ENCODE measurements around the gene TMCC1.

Gene TMCC1

DNA sequence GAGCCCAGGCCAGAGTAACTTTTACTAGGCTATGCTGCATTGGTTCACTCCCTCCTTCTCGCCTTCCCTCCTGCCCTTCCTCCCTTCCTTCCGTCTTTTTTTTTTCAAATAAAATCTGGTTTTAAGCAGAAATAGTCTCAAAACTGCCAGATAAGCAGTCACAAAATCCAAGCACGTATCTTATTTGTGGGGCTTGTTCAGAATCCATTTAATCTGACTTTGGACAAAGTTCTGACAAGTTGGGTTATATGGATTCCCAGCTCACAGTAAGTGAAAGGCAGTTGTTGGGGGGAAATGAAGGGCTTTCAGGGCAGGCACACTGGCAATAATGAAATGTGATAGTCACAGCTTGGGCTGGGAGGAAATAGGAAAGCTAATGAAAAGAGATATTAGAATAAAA is 255.0 kb downstream of the TMCC1 start:
- no peak for DNase-seq

DNA sequence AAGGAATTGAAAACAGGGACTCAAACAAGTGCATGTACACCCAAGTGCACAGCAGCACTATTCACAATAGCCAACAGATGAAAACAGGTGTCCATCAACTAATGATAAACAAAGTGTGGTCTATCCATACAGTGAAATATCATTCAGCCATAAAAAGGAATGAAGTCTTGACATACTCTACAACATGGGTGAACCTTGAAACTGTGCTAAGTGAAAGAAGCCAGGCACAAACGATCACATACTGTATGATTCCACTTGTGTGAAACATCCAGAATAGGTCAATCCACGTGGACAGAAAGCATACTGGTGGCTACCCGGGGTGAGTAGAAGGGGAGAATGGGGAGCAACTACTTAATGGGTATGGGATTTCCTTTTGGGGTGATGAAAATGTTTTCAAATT is 257.4 kb downstream of the TMCC1 start:
- DNase-seq: no peak

GRCh38 chr3:129635656-129636055 is 257.9 kb downstream of the TMCC1 start:
- DNase-seq: no peak

GRCh38 chr3:129633751-129634481 is 259.6 kb downstream of the TMCC1 start:
- DNase-seq: no peak

DNA sequence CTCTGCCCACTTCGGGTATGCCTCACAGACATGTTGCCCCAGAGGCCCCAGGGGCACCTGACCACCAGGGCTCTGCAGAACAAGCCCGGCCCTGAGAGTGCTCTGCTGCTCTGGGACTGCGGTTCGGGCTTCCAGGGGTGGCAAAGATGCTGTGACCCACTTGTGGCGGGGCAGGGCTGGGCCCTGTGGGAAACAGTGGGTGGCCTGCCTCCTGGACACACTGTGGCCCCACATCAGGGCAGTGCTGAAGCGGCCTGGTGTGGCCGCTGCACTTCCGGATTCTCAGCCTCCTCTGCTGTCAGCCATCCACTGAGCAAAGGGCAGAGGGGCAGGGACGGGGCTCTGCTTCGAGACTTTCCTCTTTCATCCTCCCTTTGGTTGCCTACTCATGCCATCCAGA is 260.5 kb downstream of the TMCC1 start:
- DNase-seq: no peak

DNA sequence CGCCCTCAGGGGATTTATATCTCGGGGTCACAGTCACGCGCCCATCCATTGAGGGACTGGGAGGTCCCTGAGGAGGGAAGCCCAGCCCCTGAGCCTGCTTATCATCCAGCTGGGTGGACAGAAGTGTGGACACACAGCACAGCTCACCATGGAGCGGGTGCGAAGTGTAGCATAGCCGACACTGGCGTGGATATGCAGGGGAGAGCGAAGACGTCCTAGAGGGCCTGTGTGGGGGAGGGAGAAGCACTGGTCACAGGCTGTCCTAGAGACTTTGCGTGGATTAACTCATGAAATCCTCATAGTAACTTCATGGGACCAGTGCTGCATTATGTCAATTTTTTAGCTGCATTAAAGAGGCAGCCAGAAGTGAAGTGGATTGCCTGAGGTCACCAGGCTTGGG is 261.0 kb downstream of the TMCC1 start:
- DNase-seq: no peak

- no peak for DNase-seq
These were observed 261.5 kb downstream of the TMCC1 start for GRCh38 chr3:129632056-129632455.

DNA sequence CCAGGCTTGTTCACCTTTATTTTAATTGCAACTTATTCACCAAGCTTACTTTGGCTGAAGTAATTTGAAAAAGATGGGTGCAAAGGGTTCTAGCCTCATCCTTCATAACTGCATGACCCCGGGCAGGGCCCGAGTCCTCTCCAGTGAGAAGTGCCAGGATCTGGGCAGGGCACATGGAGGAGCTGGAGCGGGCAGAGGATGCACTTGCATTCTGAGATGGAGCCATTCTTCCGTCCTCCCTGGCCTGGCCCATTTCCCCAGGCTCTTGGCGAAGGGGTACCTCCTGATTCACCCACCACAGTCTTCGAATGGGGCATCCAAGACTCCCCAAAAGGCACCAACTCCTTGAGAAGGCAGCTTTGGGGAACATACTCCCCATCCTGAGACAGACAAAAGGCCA is 264.5 kb downstream of the TMCC1 start:
- no peak for DNase-seq

- no peak for DNase-seq
These were observed 265.4 kb downstream of the TMCC1 start for GRCh38 chr3:129628169-129628522.

- DNase-seq: peak; percentile 74
These were observed 266.0 kb downstream of the TMCC1 start for GRCh38 chr3:129627350-129628168.

DNA sequence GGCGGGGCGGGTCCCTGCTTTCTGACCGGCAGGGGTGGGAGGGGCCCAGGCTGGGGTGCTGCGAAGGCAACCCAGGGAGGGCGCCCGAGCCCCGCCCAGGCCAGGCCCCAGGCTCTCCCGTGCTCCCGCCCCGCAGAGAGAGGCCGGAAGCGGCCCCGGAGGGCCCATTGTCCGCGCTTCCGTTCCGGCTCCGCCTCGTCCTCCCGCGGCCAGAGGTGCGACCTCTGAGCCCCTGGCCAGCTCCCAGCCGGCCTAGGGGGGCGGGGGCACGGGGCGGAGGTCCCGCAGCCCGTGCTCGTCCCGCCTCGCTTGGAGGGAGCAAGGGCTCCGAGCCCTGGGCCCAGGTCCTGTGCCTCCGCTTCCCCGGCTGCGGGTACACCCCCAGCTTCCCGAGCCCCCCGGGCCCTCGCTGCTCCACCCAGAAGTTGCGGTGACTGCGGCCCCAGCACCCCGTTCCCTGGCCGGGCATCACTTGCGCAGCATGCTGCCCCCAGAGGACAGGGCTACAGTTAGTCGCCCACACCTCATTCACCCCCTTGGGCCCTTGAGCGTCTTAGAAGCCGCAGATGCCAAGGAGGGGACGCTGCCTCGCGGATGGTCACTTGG is 266.7 kb downstream of the TMCC1 start:
- DNase-seq: peak; percentile 60

DNA sequence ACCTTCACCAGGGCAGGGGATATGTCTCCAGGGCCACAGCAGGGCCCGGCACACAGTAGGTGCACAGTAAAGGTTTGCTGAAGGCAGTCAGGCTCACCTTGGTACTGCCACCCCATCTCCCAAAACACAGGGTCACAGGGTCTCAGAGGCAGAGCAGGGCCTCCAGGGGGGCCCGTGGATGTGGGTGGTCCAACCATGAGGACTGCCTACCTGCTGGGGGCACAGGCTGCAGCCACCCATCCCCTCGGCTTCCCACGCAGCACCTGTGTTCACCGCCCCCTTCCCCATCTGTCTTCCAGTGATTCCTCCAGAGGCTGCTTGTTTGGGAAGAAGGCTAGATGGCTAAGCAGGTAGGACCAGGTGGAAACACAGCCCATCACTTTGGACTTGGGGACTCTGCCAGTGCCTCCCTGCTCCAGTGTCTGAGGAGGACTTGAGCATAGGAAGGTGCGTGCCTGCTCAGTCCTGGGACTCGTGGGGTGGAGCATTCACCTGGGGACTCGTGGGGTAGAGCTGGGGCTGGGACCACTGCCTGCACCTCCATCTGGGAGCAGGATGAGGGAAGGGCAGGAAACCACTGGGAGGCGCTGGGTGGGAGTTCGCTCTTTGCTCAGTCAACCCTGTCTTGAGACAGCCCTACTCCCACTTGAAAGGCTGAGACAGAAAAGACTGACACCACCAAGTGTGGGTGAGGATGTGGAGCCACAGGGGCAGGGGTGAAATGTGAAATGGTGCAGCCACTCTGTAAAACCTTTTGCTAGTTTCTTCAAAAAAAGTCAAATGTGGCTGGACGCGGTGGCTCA is 268.2 kb downstream of the TMCC1 start:
- DNase-seq: no peak

DNA sequence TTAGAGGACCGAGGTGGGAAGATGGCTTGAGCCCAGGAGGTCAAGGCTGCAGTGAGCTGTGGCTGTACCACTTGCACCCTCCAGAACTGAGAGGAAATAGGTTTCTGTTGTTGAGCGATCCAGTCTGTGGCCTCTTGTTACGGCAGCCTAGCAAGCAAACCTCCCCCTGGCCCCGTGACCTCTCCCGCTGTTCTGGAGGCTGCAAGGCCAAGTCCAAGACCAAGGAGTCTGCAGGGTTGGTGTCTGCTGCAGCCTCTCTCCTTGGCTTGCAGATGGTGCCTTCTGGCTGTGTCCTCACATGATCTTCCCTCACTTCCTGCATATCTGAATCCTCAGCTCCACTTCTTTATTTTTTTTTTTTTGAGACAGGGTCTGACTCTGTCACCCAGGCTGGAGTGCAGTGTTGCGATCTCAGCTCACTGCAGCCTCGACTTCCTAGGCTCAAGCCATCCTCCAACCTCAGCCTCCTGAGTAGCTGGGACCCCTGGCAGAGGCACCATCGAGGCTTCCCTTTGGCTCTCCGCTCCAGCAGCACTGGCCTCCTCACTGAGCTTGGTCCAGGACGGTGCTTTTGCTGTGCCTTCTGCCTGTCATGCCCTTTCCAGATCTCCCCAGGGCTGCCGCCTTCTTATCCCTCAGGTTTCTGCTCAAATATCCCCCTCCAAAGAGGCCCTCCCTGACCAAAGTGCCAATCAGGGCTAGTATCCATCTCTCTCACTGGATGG is 269.0 kb downstream of the TMCC1 start:
- no peak for DNase-seq

DNA sequence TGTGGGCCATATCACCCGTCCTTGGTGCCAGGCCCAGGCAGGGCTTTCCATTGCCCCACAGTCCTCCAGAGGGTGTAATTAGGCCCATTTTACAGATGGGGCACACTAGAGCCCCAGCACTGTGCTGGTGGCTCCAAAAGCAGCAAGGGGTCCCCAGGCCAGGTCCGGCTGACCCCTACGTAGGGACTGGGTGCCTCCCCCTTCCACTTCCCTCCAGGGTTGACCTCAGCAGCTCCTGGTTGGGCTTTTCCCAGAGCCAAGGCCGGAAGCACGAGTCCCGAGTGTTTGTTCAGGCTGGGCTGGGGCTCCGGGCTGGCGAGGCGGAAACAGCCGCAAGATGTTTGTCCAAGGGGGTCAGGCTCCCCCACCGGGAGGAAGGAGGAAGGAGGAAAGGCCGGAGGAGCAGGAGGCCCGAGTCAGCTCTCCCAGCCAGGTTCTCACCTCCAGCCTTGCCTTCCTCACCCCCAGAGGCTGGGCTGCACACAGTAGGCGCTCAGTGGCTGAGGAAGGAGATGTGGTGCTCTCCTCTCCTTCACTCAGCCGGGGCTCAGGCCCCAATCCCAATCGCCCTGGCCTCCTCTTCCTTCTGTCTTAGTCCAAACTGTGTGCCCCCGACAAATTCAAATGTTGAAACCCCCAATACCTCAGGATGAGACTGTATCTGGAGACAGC is 269.9 kb downstream of the TMCC1 start:
- DNase-seq: no peak

DNA sequence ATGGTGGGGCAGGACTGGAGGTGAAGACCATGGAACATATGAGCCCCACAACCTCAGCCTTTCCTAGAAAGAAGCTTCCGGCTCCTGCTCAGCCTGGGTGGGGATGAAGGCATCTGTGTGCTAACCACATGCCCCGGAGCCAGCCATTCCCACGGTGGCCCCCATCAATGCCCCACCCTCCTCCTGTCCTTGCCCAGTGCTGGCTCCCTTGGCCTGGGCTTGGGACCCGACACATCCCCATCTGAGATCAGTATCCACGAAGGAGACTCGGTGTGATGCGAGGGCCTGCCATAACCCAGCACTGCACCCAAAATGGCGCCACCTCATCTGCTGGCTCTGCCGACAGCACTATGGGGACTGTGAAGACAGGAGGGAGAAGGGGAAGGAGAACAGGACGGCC is 270.6 kb downstream of the TMCC1 start:
- no peak for DNase-seq

DNA sequence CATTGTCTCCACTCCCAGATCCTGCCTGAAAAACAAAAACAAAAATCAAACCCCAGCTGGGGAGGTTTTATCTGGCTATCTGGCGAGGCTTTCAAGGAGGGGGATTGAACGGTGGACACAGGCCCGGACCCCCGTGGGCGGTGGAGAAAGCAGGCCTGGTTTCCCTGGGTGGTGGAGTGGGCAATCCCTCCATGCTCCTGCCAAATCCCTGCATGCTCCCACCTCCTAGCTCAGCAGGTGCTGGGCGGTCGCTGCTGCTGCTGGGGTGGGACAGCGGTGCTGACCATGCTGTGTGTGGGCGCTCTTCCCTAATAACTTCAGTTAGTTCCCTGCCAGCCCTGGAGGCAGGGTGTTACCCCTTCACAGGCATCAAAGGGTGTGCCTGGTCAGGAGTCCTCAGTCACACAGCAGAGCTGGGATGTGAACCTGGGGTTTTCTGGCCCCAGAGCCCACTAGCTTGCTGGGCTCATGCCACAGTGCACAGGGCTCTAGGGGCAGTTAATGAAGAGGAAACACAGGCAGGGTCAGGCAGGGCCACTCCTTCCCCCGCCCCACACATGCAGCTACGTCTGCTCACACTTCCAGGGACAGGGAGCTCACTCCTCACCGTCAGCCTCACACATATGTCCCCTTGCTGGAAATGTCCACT is 271.2 kb downstream of the TMCC1 start:
- DNase-seq: no peak

GRCh38 chr3:129621626-129622225 is 271.8 kb downstream of the TMCC1 start:
- DNase-seq: no peak

GRCh38 chr3:129620828-129621559 is 272.5 kb downstream of the TMCC1 start:
- no peak for DNase-seq

GRCh38 chr3:129619726-129620162 is 273.8 kb downstream of the TMCC1 start:
- no peak for DNase-seq
